Measurements from ENCODE around the gene ATAD2B. TPM values are rescaled to one million over a fixed set of nuclear protein-coding genes. Genes with fewer than 3 reads are reported as not detected.

ATAD2B gene
- total and polyA plus RNA-seq, 2 donors: 5.1 to 75.6 TPM

DNA sequence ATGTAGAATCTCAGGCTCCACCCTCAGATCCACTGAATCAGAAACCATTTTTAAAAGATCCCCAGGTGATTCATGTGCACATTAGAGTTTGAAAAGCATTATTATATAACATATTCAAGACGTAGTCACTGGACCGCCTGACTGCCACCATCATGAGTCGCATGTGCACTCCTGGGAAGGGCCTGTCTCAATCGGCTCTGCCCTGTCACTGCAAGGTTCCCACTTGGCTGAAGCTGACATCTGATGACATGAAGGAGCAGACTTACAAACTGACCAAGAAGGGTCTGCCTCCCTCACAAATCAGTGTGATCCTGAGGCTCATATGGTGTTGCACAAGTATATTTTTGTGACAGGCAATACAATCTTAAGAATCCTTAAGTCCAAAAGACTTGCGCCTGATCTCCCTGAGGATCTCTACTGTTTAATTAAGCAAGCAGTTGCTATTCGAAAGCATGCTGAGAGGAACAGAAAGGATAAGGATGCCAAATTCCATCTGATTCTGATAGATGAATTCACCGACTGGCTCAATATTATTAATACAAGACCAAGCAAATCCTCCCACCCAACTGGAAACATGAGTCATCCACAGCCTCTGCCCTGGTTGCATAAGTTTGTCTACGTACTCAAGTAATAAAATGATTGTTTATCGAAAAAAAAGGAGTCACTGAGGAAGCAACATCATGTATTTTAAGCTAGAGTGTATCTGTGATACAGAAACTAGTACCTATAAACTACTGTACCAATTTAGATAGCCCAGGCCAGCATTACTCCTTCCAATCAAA, 26.2 kb downstream of the ATAD2B start:
- no peaks in the 10 kb centered on the region for H3K36me3 ChIP-seq (ENCODE audit: insufficient read depth)
- 54% methylated on average over 9 of the region's 9 CpGs for WGBS
- no peak for DNase-seq (ENCODE audit: extremely low spot score)
- H3K4me1 ChIP-seq (ENCODE audit: insufficient read depth): no peaks in the 10 kb centered on the region
- H3K4me3 ChIP-seq (ENCODE audit: low read depth, low read length): no peak overlapping the region
- peak overlapping the region; percentile 70 for H3K27ac ChIP-seq (ENCODE audit: low read depth)

DNA sequence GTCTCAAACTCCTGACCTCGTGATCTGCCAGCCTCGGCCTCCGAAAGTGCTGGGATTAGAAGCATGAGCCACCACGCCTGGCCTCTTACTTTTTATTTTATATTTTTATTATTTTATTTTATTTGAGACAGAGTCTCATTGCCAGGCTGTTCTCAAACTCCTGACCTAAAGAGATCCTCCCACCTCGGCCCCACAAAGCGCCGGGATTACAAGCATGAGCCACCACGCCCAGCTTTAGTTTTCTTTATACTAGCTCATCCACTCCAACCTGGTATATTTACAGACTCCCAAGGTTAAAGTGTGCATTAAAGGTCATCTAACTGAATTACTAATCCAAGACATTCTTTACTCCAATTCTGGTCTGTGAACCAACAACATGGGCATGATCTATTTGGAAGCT, 26.8 kb downstream of the ATAD2B start:
- no peaks in the 10 kb centered on the region for H3K36me3 ChIP-seq (ENCODE audit: insufficient read depth)
- H3K27ac ChIP-seq (ENCODE audit: low read depth): peak overlapping the region; percentile 16
- H3K4me1 ChIP-seq (ENCODE audit: insufficient read depth): no peaks in the 10 kb centered on the region
- no peak overlapping the region for H3K4me3 ChIP-seq (ENCODE audit: low read depth, low read length)
- no peak for DNase-seq (ENCODE audit: extremely low spot score)
- WGBS: 91% methylated on average over 8 of the region's 8 CpGs

DNA sequence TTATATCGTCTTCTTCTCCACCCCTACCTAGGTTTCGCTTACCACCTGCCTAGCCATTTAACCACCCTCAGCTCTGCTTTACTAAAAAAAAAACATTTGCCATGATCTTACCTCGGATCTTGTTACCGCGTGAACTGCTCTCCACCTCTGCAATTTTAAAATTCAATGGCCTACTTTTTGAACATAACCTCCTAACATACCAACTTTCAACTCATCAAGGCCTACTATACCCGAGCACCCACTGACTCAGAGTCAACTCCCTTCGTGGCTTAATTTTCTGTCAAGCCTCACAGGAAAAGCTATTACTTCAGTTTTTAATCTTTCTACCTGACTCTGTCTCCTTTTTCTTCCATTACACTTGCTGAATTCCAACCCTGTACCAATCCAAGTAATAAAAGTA, 55.7 kb downstream of the ATAD2B start:
- WGBS: 96% methylated on average over 7 of the region's 7 CpGs
- peaks cover 5% of the 10 kb centered on the region for H3K36me3 ChIP-seq (ENCODE audit: insufficient read depth)
- no peak overlapping the region for H3K27ac ChIP-seq (ENCODE audit: low read depth)
- no peak for DNase-seq (ENCODE audit: extremely low spot score)
- no peaks in the 10 kb centered on the region for H3K4me1 ChIP-seq (ENCODE audit: insufficient read depth)
- no peak overlapping the region for H3K4me3 ChIP-seq (ENCODE audit: low read depth, low read length)

DNA sequence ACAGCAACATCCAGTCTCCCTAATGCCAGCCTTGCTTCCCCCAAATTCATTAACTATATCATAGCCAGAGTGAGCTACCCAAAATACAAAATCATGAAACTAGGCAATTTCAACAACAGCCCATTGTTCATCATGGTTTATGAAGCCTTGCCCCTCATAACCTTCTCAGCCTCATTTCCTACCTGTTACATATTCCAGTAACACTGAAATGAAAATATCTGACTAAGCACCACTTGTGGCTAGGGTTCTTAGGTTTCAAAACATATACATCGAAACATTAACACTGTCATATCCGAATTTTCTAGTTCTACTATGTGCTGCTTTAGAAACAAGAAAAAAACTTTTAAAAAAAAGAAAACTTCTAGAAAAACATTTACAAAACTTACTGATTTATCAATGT, 59.5 kb downstream of the ATAD2B start:
- 96% methylated on average over 2 of the region's 2 CpGs for WGBS
- Histone ChIP-seq H3K4me3 (ENCODE audit: low read depth, low read length) (no peak overlapping the region), H3K36me3 (ENCODE audit: insufficient read depth) (peaks cover 5% of the 10 kb centered on the region), H3K27ac (ENCODE audit: low read depth) (no peak overlapping the region), H3K4me1 (ENCODE audit: insufficient read depth) (no peaks in the 10 kb centered on the region)
- no peak for DNase-seq (ENCODE audit: extremely low spot score)

DNA sequence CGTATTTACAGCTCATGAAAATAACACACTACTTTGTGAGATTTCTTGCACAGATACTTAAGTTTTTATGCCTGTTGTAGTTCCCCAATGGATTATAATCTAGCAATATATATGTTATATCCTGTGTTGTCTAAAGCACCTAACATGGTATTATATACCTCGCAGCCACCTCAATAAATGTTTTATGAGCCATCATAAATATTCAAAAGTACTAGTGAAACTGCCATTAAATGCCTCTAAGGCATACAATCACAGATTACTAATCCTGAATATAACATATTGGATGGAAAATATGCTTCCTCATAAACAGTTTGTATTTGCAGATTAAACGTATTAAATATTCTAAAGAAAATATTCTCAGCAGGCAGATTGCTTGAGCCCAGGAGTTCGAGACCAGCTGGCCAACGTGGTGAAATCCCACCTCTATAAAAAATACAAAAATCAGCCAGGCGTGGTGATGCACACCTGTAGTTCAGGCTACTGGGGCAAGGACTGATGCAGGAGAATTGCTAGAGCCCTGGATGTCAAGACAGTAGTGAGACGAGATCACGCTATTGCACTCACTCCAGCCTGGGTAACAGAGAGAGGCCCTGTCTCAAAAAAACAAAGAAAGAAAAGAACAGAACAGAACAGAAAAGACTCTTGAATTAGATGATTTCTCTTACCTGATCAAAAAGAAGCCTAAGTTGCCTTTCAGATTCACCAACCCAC, 64.1 kb downstream of the ATAD2B start:
- no peak for DNase-seq (ENCODE audit: extremely low spot score)
- Histone ChIP-seq H3K27ac (ENCODE audit: low read depth) (no peak overlapping the region), H3K36me3 (ENCODE audit: insufficient read depth) (peaks cover 7% of the 10 kb centered on the region), H3K4me3 (ENCODE audit: low read depth, low read length) (no peak overlapping the region), H3K4me1 (ENCODE audit: insufficient read depth) (no peaks in the 10 kb centered on the region)
- WGBS: 83% methylated on average over 8 of the region's 8 CpGs

DNA sequence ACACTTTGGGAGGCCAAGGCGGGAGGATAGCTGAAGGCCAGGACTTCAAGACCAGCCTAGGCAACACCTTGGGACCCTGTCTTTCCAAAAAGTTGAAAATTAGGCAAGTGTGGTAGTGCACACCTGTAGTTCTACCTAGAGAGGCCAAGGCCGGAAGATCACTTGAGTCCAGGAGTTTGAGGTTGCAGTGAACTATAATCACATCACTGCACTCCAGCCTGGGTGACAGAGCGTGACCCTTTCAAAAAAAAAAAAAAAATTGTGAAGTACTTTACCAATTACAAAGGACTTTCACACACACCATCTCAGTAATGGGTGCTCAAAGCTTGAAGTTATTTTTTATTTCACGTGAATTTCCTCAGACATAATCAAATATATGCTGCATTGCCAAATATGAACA, 65.0 kb downstream of the ATAD2B start:
- no peak for DNase-seq (ENCODE audit: extremely low spot score)
- H3K27ac ChIP-seq (ENCODE audit: low read depth): no peak overlapping the region
- no peak overlapping the region for H3K4me3 ChIP-seq (ENCODE audit: low read depth, low read length)
- H3K36me3 ChIP-seq (ENCODE audit: insufficient read depth): peaks cover 4% of the 10 kb centered on the region
- WGBS: 97% methylated on average over 4 of the region's 4 CpGs
- H3K4me1 ChIP-seq (ENCODE audit: insufficient read depth): no peaks in the 10 kb centered on the region

DNA sequence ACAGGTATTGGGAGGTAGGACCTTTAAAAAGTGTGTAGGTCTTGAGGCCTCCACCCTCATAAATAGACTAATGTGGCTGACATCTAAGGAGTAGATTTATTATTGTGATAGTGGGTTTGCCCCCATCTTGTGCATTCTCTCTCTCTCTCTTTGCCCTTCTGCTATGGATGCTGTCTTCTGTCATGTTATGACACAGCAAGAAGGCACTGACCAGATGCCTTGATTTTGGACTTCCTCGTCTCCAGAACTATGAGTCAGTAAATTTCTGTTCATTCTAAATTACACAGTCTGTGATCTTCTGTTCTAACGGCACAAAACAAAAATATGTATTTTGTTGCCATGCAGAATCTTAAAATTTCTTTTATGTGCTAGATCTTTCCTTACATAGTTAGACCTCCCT, 66.9 kb downstream of the ATAD2B start:
- H3K27ac ChIP-seq (ENCODE audit: low read depth): no peak overlapping the region
- no peak for DNase-seq (ENCODE audit: extremely low spot score)
- H3K36me3 ChIP-seq (ENCODE audit: insufficient read depth): peaks cover 7% of the 10 kb centered on the region
- no peaks in the 10 kb centered on the region for H3K4me1 ChIP-seq (ENCODE audit: insufficient read depth)
- no peak overlapping the region for H3K4me3 ChIP-seq (ENCODE audit: low read depth, low read length)
- 89% methylated on average over 2 of the region's 2 CpGs for WGBS

DNA sequence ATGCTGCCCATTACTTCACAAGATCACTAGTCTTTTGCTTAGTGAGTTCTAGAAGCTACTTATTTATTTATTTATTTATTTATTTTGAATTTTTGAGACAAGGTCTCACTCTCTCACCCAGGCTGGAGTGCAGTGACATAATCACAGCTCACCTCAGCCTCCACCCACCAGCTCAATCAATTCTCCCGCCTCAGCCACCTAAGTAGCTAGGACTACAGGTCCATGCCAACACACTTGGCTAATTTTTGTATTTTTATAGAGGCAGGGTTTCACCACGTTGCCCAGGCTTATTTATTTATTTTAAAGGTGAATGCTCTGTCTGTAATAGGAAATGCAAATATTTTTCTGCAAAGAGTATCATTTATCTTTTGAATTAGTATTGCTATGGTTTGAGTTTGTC, 67.7 kb downstream of the ATAD2B start:
- WGBS: 84% methylated on average over 2 of the region's 2 CpGs
- DNase-seq (ENCODE audit: extremely low spot score): no peak
- peaks cover 5% of the 10 kb centered on the region for H3K36me3 ChIP-seq (ENCODE audit: insufficient read depth)
- H3K4me1 ChIP-seq (ENCODE audit: insufficient read depth): no peaks in the 10 kb centered on the region
- H3K27ac ChIP-seq (ENCODE audit: low read depth): no peak overlapping the region
- no peak overlapping the region for H3K4me3 ChIP-seq (ENCODE audit: low read depth, low read length)

DNA sequence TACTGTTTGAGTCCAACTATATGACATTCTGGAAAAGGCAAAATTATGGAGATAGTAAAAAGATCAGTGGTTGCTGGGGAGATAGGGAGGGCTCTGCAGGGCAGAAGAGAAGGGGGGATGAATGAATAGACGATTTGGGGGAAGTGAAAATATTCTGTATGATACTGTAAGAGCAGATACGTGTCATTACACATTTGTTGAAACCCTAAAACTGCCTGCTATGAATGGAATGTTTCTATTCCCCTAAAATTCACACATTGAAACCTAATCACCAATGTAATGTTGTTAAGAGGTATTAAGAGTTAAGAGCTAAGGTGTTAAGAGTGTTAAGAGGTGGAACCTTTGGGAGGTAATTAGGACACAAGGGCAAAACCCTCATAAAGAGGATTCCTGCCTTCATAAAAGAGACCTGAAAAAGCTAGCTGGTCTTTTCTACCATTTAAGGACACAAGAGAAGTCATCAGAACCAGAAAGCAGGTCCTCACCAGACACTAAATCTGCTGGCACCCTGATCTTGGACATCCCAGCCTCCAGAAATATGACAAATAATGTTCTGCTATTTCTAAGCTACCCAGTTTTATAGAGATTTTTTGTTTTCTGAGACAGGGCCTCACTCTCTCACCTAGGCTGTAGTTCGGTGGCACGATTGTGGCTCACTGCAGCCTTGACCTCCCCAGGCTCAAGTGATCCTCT, 76.2 kb downstream of the ATAD2B start:
- Histone ChIP-seq H3K27ac (ENCODE audit: low read depth) (no peak overlapping the region), H3K4me1 (ENCODE audit: insufficient read depth) (no peaks in the 10 kb centered on the region), H3K4me3 (ENCODE audit: low read depth, low read length) (no peak overlapping the region), H3K36me3 (ENCODE audit: insufficient read depth) (peaks cover 4% of the 10 kb centered on the region)
- 75% methylated on average over 4 of the region's 4 CpGs for WGBS
- DNase-seq (ENCODE audit: extremely low spot score): no peak

DNA sequence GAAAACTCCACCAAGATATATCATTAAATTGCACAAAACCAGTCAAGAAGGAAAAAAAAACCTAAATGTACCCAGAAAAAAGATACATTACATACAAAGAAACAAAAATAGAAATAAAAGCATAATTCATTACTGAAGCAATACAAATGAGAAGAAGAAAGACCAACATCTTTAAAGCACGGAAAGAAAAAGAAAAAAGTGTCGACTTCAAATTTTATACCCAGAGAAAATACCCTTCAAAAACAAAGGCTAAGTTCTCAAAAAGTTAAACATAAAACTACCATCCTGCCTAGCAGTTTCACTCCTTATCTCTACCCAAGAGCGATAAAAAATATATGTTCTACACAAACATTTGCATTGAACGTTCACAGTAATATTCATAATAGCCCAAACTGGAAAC, 82.0 kb downstream of the ATAD2B start:
- no peak overlapping the region for H3K4me3 ChIP-seq (ENCODE audit: low read depth, low read length)
- DNase-seq (ENCODE audit: extremely low spot score): no peak
- H3K4me1 ChIP-seq (ENCODE audit: insufficient read depth): no peaks in the 10 kb centered on the region
- no peak overlapping the region for H3K27ac ChIP-seq (ENCODE audit: low read depth)
- 97% methylated on average over 4 of the region's 4 CpGs for WGBS
- H3K36me3 ChIP-seq (ENCODE audit: insufficient read depth): no peaks in the 10 kb centered on the region

DNA sequence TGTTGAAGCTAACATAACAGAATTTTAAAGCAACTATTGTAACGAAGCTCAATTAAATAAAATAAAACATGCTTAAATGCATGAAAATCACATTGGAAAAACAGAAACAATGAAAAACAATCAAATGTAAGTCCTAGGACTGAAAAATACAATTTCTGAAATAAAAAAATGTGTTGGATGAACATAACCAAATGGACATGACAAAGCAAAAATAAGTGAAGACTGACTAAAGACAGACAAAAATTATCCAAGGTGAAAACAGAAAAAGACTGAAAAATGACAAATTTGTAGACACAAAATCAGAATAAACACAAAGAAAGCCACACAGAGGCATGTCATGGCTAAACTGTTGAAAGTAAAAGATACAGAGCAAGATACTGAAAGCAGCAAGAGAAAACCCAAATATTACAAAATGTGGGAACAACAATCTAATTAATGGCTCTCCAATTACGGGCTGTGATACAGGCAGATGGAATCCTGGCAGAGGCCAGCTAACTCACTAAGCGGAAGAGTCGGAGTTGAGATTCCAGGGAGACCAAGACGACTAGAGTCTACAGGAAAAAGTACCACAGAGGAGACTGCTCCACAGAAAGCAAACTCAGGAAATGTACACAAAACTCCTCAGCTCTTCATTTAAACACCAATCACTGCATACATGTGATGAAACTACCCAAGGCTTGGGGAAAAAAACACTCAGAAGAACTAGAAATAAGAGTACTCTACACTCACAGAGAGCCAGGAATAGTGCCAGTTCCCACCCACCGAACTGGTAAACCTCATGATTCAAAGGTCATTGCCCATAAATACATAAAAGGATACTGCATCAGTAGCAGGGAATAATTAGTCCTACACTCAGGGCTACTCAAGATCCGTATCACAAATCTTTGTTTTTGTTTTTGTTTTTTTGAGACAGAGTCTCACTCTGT, 83.6 kb downstream of the ATAD2B start:
- no peak for DNase-seq (ENCODE audit: extremely low spot score)
- no peak overlapping the region for H3K27ac ChIP-seq (ENCODE audit: low read depth)
- no peak overlapping the region for H3K4me3 ChIP-seq (ENCODE audit: low read depth, low read length)

DNA sequence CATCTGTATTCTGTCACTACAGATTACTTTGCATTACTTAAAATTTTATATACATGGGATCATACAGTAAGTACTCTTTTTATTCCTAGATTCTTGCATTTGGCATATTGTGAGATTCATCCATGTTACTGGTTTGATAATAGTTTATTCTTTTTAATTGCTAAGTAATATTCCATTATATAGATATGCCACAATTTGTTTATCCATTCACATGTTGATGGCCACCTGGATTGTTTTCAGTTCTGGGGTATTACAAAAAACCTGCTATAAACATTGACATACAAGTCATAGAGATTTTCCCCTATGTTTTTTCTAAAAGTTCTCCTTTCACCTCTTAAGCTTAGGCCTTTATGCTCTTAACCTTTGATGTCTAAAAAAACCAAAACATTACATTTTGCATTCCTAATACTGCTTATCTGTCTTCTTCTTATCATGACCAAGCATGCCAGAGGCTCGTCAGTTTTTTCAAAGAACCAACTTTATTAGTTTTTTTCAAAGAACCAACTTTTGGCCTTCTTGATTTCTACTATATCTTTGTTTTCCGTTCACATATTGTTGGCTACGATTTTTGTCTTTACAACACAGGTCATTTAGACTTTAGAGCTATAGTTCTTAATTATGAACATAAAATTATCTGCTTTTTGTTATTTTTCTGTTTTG, 86.9 kb downstream of the ATAD2B start:
- Histone ChIP-seq H3K36me3 (ENCODE audit: insufficient read depth) (no peaks in the 10 kb centered on the region), H3K4me3 (ENCODE audit: low read depth, low read length) (no peak overlapping the region), H3K4me1 (ENCODE audit: insufficient read depth) (no peaks in the 10 kb centered on the region), H3K27ac (ENCODE audit: low read depth) (no peak overlapping the region)
- 97% methylated on average over 3 of the region's 3 CpGs for WGBS
- DNase-seq (ENCODE audit: extremely low spot score): no peak

More for the DNA sequence above, 83.6 kb downstream of the ATAD2B start:
- H3K36me3 ChIP-seq (ENCODE audit: insufficient read depth): no peaks in the 10 kb centered on the region
- 79% methylated on average over 7 of the region's 7 CpGs for WGBS
- H3K4me1 ChIP-seq (ENCODE audit: insufficient read depth): no peaks in the 10 kb centered on the region

DNA sequence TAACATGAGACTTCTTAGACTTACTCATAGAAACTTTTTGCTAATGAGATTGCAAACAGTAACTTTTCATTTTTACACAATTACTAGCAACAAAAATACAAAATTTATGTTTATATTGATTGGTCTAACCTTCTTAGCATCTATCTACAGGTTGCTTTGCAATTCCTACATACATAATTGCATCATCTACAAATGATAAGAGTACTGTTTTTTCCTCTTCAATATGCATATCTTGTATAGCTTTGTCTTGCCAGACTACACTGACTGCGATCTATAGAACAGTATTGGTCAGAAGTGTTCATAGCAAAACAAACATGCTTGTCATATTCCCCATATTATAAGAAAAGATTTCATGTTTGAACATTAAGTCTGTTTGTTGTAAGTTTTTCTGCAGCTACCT, 87.9 kb downstream of the ATAD2B start:
- 91% methylated on average over 1 of the region's 1 CpG for WGBS
- DNase-seq (ENCODE audit: extremely low spot score): no peak
- Histone ChIP-seq H3K27ac (ENCODE audit: low read depth) (no peak overlapping the region), H3K4me3 (ENCODE audit: low read depth, low read length) (no peak overlapping the region), H3K4me1 (ENCODE audit: insufficient read depth) (no peaks in the 10 kb centered on the region), H3K36me3 (ENCODE audit: insufficient read depth) (no peaks in the 10 kb centered on the region)

Data from urinary bladder (tissue), 4 donors.